NT2/D1 (cell line): Measurements from ENCODE around the gene NEDD9.

Source experiments
- DNase-seq: peaks from one replicate; pipeline ENCODE4 v3.0.0-alpha.2; 2011; ENCODE audit warnings: low read depth, low spot score
- H3K27me3 ChIP-seq: 2 replicates; pipeline ENCODE4 v1.6.0; 2011; ENCODE audit warnings: mild to moderate bottlenecking; ENCODE audit not compliant: insufficient read length, insufficient read depth
- H3K36me3 ChIP-seq: 2 replicates; pipeline ENCODE4 v1.6.1; 2011; ENCODE audit warnings: mild to moderate bottlenecking, low read length, mixed read lengths; ENCODE audit not compliant: insufficient read depth, insufficient read length
- H3K4me1 ChIP-seq: 2 replicates; pipeline ENCODE4 v1.5.1; 2011; ENCODE audit not compliant: insufficient read depth, insufficient read length
- H3K4me3 ChIP-seq: 2 replicates; pipeline ENCODE4 v1.5.1; 2011; ENCODE audit warnings: low read depth; ENCODE audit not compliant: insufficient read length
- H3K9ac ChIP-seq: 2 replicates; pipeline ENCODE4 v1.6.0; 2011; ENCODE audit warnings: low read depth; ENCODE audit not compliant: insufficient read length
- H3K9me3 ChIP-seq: 2 replicates; pipeline ENCODE4 v1.5.1; 2011; ENCODE audit warnings: mild to moderate bottlenecking, low read length; ENCODE audit not compliant: insufficient read depth
- SUZ12 ChIP-seq: IDR thresholded peaks from 2 replicates; pipeline ENCODE4 v1.6.1; 2011; ENCODE audit not compliant: insufficient read length, insufficient read depth; ENCODE audit errors: extremely low read depth
- YY1 ChIP-seq: IDR thresholded peaks from 2 replicates; pipeline ENCODE4 v1.6.1; 2011; ENCODE audit not compliant: insufficient read length, insufficient read depth
- ZNF274 ChIP-seq: IDR thresholded peaks from 2 replicates; pipeline ENCODE4 v1.6.1; 2011; ENCODE audit warnings: mild to moderate bottlenecking, low read depth, low read length

The NEDD9 gene

DNA sequence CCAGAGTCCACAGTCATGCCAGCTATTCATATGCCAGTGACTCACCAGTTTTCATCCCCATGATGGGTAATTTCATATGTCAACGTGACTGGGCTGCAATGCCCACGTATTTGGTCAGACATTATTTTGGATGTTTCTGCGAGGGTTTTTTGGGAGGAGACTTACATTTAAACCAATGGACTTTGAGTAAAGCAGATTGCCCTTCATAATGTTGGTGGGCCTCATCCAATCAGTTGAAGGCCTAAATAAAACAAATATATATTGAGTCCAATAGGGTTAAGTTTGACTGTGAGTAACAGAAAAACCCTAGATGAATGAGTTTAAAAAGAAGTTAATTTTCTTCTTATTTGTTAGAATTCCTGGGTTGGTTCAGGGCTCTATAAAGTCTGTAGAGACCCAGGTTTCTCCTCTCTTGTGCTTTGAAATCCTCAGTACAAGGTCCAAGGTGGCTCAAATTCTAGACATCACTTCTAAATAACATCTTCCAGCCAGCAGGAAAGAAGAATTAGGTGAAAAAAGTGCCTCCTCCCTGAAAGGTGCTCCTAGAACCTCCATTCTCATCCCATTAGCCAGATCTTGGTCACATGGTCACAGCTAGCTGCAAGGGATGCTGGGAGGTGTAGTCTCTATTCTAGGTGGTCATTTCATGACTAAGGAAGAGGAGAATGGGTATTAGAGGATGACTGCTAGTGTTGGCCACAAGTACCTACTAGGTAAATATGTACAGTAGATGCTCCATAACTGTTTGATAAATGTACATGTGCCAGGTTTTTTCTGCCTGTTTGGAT is 16.7 kb upstream of the NEDD9 start:
- Histone ChIP-seq H3K36me3 (no peaks in the 10 kb centered on the region), H3K9me3 (peaks cover 6% of the 10 kb centered on the region; the same call in 1 of the 2 replicates), H3K4me1 (no peaks in the 10 kb centered on the region), H3K4me3 (no peak overlapping the region), H3K9ac (no peak overlapping the region), H3K27me3 (no peaks in the 10 kb centered on the region)
- no peak for TF ChIP-seq YY1
- TF ChIP-seq ZNF274 = no peak
- TF ChIP-seq SUZ12 = no peak
- no peak for DNase-seq

DNA sequence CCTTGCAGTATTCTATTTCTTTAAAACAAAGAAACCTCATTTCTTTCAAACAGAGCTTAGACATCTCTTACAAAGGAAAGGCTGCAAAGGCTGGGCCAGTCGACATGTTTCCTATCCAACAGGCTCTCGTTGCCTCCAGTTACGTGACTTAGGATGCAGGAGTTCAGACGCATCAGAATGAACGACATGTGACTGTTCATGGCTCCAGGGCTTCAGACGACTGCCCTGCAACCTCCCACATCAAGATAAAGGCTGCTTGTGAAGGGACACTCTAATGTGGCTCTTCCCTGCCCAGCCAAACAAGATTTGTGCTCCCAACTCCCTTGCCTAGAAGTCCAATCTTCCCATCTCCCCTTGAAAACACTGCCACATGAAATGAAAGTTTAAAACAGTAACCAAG is 14.3 kb upstream of the NEDD9 start:
- no peak overlapping the region for H3K4me3 ChIP-seq
- no peak overlapping the region for H3K9ac ChIP-seq
- no peaks in the 10 kb centered on the region for H3K36me3 ChIP-seq
- H3K4me1 ChIP-seq = no peaks in the 10 kb centered on the region
- peaks cover 6% of the 10 kb centered on the region; the same call in 1 of the 2 replicates for H3K9me3 ChIP-seq
- no peak for DNase-seq
- no peaks in the 10 kb centered on the region for H3K27me3 ChIP-seq
- TF ChIP-seq YY1 (no peak), SUZ12 (no peak), ZNF274 (no peak)

DNA sequence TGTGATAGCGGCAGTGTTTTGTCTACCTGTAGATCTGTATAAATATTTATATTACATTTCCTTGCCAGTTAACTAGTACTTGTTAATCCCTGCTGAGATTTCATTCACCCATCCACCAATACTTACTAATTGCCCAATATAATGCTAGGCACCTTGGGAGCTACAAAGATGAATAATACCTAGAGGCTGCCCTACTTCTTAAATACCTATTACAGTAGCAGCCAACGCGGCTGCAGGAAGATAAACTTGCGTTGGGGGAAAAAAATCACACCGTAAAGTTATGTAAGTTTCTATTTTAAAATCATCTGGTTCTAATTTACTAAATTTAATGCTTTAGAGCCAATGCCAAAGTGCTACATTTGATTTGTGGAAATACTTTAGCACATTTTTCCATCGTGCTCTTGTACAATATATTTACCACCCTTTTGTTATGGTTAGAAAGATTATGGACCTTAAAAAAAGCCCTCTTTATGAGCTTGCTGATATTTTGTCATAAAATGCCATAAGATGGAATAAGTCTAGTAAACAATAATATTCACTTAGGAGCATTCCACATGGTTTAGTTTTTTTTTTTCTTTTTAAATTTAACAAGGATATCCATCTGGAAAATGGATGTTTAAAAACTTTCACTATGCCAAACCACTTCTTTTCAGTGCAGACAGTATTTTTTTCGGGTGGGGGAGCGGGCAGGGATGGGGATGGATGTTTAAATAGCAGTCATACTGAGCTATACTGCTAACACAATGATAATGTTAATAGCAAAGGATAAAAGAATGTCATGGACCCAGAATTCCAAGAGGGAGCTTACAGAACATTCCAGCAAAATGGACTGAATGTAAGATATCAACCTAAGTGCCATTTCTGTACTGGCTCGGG is 13.2 kb upstream of the NEDD9 start:
- H3K36me3 ChIP-seq = no peaks in the 10 kb centered on the region
- peaks cover 6% of the 10 kb centered on the region; the same call in 1 of the 2 replicates for H3K9me3 ChIP-seq
- TF ChIP-seq ZNF274 (no peak), SUZ12 (no peak), YY1 (no peak)
- no peak overlapping the region for H3K4me3 ChIP-seq
- H3K27me3 ChIP-seq = no peaks in the 10 kb centered on the region
- H3K4me1 ChIP-seq = no peaks in the 10 kb centered on the region
- H3K9ac ChIP-seq = no peak overlapping the region
- no peak for DNase-seq

DNA sequence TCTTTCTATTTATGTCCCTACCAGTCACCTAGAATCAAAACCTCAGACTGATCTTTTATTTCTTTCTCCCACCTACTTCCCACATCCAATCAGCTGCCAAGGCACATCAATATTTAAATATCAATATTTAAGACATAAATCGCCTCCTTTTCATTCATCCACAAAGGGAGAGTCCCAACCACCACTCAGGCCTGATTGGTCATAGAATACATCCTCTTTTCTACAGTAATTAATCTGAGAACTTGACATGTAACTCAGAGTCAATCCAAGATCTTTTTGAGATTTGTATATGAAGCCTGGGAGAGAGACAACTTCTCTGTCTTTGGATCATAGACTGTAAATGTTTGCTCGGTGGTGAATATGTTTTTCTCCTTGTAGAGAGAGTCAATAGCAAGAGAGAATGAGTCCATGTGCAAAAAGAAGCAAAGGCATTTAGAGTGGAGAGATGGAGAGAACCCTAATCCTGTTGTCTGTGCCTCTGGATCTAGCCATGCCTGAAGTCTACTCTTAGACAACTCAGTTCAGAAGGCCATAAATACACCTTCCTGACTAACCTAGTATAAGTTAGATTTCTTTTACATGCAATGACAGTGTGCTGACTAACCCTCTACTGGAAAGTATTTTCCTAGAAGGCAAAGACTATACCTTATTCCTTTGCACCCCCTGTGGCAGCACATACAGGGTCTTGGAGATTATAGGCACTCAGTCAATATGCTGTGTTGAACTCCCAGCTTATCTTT is 12.1 kb upstream of the NEDD9 start:
- Histone ChIP-seq H3K4me3 (no peak overlapping the region), H3K9me3 (peaks cover 5% of the 10 kb centered on the region; the same call in 1 of the 2 replicates), H3K36me3 (no peaks in the 10 kb centered on the region), H3K4me1 (no peaks in the 10 kb centered on the region), H3K9ac (no peak overlapping the region), H3K27me3 (no peaks in the 10 kb centered on the region)
- no peak for DNase-seq
- no peak for TF ChIP-seq SUZ12

DNA sequence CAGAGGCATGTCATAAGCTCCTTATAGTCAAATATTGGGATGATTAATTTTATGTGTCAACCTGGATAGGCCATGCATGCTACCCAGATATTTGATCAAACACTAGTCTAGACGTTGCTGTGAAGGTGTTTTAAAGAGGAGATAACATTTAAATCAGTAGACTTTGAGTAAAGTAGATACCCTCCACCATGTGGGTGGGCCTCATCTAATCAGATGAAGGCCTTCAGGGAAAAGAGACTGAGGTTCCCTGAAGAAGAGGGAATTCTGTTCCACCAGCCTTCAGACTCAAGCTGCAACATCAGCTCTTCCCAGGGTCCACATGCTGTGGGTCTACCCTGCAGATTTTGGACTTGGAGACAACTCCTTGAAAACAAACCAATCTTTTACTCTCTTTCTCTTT is 11.4 kb upstream of the NEDD9 start:
- DNase-seq = no peak
- Histone ChIP-seq H3K4me1 (no peaks in the 10 kb centered on the region), H3K4me3 (no peak overlapping the region), H3K9me3 (no peaks in the 10 kb centered on the region; the same call in 1 of the 2 replicates), H3K9ac (no peak overlapping the region), H3K27me3 (no peaks in the 10 kb centered on the region), H3K36me3 (no peaks in the 10 kb centered on the region)
- TF ChIP-seq SUZ12 (no peak), ZNF274 (no peak)

DNA sequence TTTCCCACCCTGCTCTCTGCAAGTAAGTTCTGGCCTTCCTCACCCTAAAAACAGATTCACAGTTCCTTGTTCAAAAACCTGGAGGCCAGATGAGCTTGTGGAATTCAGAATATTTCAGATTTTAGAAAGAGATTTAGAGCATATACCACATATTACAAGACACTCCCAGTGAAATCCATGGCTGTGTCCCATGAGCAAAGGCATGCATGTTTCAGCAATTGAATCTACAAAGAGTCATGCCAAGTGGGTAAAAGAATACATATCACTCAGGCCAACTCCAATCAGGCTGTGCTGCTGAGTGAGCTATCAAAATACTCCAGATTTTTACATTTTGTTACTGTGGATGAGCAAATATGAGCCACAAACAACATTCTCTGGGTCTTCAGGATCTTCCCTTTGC is 10.2 kb upstream of the NEDD9 start:
- Histone ChIP-seq H3K27me3 (no peaks in the 10 kb centered on the region), H3K36me3 (no peaks in the 10 kb centered on the region), H3K9ac (no peak overlapping the region), H3K4me1 (no peaks in the 10 kb centered on the region), H3K4me3 (no peak overlapping the region), H3K9me3 (no peaks in the 10 kb centered on the region)
- DNase-seq = no peak
- no peak for TF ChIP-seq YY1
- TF ChIP-seq ZNF274 = no peak
- TF ChIP-seq SUZ12 = no peak

DNA sequence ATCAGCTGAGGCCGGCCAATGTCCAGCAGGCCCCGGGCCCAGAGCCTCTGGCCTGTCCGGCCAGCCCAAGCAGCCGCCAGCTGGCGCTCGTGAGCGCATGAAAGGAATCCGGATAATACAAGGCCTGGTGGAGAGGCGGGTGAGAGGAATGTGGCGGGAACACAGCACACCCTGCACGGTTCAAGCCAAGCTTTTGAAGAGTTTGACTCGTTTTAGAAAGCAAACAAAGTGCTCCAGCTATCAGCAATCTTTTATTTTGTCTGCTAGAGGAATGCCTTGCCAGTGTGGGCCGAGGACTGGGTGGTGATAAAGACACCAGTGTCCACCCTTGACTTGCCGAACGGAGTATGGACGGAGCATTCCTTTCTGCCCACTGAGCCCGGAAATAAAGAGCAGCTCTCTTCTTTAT is 9.3 kb upstream of the NEDD9 start:
- TF ChIP-seq ZNF274 (no peak), SUZ12 (no peak), YY1 (no peak)
- no peaks in the 10 kb centered on the region for H3K36me3 ChIP-seq
- no peaks in the 10 kb centered on the region for H3K27me3 ChIP-seq
- DNase-seq = no peak
- no peaks in the 10 kb centered on the region for H3K9me3 ChIP-seq
- H3K4me1 ChIP-seq = no peaks in the 10 kb centered on the region
- no peak overlapping the region for H3K4me3 ChIP-seq
- no peak overlapping the region for H3K9ac ChIP-seq
